NCI-H82 (cell line): ENCODE data around the gene RNF125.
"Not testable (repeated sequence)": the region's sequence is repeated elsewhere in the genome, so short reads cannot be mapped to it uniquely, and the experiment has no call there.

Source experiments
- DNase-seq: peaks from one replicate; lab custom pipeline; 2025; lab: John Stamatoyannopoulos, UW

Gene RNF125

DNA sequence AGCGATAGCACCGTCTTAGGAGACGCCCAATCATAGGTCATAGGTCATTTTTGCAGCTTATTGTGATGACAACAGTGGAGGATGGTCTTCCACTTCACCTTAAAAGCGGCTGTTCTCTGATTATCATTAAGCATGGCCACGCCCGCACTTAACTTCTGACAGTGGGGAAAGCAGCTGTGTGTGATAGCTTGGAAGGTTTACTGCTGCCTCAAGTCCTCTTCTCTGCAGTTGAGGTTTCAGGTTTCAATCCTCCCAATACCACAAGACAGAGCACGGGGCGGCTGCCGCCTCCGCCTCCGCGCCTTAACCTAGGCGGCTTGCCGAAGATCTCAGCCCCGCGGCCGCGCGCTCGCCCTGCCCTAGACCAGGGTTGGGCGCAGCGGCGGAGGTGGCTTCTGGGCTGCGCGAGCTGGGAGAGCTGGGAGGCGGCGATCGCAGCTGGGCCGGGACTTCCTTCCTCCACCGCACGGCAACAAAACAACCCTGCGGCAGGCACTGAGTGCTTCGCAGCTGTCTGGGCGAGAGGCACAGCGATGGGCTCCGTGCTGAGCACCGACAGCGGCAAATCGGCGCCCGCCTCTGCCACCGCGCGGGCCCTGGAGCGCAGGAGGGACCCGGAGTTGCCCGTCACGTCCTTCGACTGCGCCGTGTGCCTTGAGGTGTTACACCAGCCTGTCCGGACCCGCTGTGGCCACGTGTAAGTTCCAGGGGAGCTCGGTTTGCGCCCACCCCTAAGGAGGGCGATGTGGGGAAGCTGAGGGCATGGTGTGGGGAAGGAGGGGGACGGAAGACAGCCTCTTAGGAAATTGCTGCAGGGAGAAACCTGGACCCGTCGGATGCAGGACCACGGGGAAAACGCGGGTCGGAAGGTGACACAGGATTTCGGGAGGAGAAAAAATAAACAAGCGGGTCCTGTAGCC is at the start of gene RNF125:
RNF125 (plus strand) TSS at position 495 of the 920 bp plus-strand sequence; CDS start at position 534, 39 bp downstream.
- peak; percentile 88 for DNase-seq

DNA sequence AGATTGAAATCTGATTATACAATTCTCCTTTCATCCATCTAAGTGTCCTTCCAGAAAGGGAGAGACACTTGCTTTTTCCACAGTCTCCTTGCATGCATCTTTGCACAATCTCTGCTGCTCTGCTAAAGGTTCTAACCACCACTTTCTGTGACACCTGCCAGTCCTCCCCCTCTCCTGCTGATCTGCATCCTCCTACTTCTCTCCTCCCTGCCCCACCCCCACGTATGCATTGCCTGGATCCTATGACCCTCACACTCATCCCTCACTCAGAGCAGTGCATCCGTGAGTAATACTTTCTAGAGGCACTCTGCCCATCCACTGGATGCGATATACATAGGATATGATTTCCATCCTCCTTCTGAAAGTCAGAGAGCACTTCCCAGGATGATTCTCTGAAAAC is 48.0 kb upstream of the RNF125 start:
- DNase-seq, result no peak

DNA sequence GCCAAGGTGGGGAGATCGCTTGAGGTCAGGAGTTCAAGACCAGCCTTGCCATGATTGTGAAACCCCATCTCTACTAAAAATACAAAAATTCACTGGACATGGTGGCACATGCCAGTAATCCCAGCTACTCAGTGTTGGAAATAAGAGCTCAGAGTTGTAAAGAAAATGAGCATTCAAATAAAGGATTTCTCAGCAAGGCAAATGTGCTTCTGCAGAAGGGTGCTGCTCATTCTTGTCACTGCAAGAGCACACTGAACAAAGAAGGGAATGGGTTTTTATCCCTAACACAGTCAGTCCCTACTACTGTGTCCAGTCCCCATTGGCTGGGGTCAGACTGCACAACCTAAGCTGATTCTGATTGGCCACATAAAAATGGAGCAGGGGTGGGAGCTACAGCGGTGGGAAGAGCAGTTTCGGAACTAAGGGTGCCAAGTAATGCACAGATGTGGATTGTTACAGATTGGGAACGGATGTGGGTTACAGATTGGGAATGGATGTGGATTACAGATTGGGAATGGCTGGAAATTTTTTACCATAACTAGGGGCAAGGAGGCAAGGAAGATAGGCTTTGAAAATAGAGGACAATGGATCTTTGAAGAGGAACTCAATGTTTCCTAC is 44.6 kb upstream of the RNF125 start:
- DNase-seq, result no peak

DNA sequence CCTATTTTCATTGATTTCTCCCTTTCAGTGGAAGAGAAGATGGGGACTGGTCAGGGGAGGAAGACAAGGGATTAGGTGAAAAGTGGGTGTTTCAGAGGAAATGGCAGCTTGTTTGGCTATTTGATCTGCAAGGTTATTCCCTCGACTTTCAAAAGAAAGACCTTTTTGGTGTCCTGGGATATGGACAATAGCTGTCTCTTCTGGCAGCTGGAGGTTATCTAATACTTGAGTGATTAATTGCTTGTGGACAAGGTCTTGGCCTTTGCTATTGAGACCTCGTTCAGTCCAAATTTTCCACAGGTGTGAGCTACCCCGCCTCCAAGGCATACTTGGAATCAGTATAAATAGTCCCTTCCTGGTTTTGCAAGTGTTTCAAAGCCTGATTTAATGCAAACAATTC is 42.4 kb upstream of the RNF125 start:
- no peak for DNase-seq

DNA sequence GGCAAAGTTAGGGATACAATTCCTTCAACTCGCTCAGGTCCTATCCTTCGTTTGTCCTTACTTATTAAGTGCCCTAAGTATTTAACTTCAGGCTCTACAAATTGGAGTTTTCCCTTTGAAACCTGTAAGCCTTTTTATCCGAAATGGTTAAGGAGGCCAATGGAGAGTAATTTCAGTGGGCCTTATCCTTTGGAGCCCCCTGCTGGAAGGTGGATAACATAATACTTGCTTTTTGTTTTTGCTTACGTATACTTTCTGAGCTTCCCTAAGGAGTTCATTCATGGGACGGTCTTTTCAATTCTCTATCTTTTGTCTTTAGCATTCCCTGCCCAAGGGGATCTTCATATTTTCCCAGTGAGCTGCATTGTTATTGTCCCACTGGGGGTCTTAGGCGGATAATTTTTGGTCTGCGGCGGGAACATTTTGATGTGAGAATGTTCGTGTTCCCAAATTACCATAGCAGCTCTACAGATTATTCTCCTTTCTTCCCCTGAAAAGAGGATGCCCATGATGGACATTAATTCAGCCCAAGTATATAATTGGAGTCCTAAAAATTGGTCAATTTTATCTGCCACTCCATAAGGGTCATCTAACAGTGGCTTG is 41.3 kb upstream of the RNF125 start:
- DNase-seq, result peak; percentile 70

DNA sequence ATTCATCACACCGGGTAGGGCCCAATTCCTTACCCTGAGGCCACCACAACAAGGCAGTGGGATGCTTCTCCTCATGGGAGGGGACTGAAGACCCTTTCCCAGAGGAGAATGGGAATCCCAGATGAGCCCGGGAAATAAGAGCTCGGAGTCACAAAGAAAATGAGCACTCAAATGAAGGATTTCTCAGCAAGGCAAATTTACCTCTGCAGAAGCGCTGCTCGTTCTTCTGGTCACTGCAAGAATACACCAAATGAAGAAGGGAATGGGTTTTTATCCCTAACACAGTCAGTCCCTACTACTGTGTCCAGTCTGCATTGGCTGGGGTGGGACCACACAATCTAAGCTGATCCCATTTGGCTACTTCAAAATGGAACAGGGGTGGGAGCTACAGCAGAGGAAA is 40.0 kb upstream of the RNF125 start:
- no peak for DNase-seq

DNA sequence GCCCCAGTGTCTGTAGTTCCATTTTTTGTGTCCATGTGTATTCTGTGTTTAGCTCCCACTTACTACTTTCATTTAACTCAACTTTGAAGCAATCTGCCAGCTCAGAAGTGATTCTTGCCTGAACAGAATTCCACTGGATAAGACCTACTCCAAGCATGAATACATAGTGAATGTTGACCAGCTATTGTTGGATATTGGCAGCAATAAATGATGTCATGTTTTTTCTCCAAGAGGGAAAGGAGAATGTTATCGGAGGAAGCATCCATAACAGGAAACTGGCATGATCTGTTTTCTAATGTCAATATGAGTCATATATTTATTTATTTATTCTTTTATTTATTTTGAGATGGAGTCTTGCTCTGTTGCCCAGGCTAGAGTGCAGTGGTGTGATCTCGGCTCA is 38.9 kb upstream of the RNF125 start:
- no peak for DNase-seq

DNA sequence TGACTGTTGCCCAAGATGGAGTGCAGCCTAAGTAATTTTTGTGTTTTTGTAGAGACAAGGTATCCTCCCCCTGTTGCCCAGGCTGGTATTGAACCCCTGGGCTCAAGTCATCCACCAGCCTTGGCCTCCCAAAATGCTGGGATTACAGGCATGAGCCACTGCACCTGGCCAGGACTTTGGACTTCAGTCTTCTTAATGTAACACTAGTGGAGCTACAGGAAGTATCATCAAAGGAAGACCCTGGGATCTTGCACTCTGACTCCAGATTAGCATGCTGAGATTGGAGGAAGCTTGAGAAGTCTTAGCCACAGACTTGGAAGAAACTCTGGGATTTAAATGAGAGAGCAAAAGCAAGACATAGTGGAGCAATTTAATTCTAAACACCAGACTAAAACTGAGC is 37.8 kb upstream of the RNF125 start:
- no peak for DNase-seq

DNA sequence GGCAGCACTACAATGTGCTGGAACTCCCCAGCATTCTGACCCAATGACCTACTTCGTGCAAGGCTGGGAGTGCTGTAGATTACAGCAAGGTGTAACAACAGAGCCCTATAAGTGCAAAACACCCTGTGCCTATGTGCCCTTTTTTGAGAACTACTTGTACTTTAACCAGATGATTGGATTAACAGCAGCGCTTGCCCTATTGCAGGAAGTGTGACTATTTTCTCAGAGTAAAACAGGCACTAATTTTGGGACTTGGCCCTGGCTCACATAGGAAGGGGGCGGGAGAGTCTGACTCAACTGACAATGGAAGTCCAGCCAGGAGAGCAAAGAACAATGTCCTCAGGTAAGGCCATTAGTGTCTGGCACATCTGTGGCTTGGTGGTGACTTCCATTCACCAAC is 35.6 kb upstream of the RNF125 start:
- DNase-seq, result no peak

DNA sequence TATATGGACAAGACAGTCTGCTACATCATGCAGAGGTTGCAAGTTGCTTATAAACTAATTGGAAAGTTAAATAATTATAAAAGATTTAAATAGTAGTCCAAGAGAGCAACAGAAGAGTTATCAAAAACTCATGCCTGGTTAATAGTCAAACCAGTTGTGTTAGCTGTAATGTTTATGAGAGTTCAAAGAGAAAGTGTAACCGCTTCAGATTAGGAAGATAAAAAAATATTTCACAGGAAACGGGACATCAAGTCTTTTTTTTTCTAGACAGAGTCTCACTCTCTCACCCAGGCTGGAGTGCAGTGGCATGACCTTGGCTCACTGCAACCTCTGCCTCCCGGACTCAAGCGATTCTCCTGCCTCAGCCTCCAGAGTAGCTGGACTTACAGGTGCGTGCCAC is 34.6 kb upstream of the RNF125 start:
- no peak for DNase-seq

DNA sequence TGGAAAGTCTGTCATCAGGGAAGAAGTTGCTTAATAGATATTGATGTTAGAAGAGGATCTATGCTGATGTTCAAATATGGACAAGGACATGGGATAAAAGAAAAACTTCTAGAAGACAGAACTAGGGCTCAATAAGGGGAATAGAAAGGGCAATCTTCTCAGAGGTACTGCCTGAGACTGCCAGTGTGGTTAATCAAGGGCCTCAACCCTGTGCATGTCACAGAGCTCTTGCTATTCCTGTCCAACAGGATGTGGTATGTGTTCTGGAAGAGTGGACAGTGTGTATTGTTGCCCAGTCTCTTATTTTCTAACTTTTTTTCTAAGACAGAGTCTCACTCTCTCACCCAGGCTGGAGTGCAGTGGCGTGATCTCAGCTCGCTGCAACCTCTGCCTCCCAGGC is 27.8 kb upstream of the RNF125 start:
- DNase-seq, result no peak

DNA sequence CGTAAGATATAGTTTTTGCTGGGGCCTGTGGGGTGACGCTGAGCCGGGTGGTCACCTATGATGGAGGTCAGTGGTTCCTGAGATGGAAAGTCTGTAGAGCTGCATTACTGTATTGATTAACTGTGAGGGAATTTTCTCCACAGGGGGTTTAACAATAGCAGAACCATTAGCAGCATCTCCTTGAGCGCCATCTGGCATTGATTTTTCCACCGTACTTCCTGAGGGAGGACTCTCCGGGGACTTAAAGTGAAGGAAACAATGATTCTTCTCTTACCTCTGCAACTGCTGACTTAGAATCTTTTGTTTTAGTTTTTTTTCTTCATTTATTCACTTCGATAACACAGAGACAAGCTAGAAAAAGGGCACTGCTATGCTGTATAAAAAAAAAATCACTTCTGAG is 22.6 kb upstream of the RNF125 start:
- DNase-seq, result peak; percentile 8

DNA sequence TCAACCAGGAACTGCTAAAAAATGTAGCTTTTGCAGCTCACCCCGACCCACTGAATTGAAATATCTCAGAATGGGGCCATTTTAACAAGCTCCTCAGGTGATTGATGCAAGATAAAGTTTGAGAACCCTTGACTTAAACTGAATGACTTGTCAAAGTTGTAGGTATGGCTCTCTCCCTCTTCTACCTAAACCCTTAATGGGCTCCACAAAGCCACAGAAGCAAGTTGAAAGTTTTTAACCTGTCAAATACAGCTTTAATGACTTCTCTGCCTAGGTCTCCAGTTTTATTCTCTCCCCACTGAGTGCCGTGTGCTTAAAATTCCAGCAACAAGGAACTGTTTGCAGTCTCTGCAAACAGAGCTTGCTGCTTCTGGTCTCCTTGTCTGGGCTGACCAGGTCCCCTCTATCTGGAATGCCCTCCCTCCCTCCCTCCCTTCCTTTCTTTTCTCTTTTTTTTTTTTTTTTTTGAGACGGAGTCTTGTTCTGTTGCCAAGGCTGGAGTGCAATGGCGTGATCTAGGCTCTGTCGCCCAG is 19.7 kb upstream of the RNF125 start:
- DNase-seq, result no peak

DNA sequence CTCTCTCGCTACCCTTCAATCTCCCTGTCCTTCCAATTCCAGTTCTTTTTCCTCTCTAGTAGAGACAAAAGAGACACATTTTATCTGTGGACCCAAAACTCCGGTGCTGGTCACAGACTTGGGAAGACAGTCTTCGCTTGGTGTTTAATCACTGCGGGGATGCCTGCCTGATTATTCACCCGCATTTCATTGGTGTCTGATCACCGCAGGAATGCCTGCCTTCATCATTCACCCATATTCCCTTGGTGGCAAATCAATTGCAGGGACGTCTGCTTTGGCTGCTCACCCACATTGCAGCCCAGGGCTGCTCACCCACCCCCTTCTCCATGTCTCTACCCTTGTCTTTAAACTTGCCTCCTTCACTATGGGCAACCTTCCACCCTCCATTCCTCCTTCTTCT is 17.5 kb upstream of the RNF125 start:
- DNase-seq, result not testable (repeated sequence)

DNA sequence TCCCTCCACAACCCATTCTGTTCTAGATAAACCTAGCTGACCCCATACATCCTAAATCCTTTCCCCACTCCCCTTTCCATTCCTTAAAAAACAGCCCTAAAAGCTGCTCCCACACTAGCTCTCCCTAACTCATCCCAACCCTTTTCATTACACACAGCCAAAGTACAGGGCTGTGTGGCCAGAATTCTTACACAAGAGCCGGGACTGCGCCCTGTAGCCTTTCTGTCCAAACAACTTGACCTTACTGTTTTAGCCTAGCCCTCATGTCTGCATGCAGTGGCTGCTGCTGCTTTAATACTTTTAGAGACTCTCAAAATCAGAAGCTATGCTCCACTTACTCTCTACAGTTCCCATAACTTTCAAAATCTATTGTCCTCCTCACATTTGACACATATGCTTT is 14.8 kb upstream of the RNF125 start:
- not testable (repeated sequence) for DNase-seq

DNA sequence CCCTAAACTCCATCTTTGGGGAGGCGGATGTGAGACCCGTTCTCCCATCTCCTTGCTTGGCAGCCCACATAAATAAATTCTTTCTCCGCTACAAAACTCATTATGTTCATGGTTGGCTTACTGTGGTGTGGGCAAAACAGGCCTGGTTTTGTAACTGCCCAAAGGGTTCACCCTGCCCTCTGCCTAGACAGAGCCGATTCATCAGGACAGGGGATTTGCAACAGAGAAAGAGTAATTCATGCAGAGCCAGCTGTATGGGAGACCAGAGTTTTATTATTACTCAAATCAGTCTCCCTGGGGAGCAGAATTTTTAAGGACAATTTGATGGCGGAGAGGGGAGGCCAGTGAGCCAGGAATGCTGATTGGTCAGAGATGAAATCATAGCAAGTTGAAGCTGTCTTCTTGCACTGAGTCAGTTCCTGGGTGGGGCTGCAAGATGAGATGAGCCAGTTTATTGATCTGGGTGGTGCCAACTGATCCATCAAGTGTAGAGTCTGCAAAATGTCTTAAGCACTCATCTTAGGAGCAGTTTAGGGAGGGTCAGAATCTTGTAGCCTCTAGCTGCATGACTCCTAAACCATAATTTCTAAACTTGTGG is 8.4 kb upstream of the RNF125 start:
- DNase-seq, result no peak

DNA sequence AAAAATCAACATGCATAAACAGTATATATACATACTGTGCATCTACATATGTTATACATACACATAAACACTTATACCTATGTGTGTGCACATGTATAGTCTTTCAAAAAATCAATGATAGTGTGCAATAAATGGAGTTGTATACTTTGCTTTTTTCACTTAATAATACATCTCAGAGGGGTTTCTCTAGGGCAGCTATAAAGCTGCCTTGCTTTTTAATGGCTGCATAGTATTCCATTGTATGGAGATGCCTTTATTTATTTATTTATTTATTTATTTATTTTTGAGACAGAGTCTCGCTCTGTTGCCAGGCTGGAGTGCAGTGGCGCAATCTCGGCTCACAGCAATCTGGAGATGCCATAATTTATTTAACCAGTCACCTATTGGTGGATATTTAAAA is 7.4 kb upstream of the RNF125 start:
- DNase-seq, result no peak

DNA sequence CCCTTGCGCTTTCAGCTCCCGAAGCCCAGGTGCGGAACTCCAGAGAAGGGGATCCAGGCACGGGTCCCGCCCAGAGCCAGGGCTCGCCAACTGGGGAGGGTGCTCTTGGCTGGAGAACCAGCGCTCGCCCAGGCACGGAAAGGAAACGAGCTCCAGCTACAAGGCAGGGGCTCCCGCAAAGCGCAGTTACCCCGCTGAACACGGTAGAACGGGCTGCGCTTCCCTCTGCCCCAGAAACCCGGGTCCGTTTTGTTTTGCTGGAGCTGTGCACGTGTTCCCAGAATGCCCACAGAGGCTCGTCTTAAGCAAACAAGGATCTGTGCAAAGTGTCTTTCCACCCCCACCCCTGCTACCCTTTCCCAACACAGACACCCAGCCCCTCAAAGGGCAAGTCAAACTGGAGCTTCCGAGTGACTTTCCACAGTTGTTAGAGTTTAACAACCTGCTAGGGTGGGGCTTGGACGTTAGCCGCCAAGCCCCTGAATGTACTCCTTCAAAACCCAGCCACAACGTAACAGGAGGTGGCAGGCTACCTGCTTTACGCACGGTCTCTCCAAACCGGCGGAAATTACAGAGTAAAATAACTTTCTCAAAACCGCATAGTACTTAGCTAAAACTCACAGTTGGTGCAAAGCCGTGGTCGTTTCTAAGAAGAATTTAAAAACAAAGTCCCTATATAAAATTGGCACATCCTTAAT is 775 bp downstream of the RNF125 start:
- DNase-seq, result peak; percentile 58

DNA sequence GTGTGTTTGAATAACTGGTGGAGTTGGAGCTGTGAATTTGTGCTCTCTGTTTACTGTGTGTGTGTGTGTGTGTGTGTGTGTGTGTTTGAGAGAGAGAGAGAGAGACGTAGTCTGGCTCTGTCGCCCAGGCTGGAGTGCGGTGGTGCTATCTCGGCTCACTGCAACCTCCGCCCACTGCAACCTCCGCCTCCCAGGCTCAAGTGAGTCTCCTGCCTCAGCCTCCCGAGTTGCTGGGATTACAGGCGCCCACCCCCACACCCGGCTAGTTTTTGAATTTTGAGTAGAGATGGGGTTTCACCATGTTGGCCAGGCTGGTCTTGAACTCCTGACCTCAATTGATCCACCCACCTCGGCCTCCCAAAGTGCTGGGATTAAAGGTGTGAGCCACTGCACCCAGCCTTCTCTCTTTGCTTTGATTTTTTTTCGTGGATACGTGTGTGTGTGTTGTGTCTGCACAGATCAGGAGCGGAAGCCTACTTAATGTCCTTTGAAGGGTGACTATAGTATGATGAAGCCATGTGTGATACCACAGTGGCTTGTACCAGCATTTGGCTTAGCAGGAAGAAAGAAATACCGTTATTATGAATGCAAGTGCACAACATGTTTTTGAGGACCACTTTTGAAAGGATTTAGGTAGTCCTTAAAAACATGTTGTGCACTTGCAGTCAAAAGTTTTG is 1.5 kb downstream of the RNF125 start:
- DNase-seq, result peak; percentile 22

DNA sequence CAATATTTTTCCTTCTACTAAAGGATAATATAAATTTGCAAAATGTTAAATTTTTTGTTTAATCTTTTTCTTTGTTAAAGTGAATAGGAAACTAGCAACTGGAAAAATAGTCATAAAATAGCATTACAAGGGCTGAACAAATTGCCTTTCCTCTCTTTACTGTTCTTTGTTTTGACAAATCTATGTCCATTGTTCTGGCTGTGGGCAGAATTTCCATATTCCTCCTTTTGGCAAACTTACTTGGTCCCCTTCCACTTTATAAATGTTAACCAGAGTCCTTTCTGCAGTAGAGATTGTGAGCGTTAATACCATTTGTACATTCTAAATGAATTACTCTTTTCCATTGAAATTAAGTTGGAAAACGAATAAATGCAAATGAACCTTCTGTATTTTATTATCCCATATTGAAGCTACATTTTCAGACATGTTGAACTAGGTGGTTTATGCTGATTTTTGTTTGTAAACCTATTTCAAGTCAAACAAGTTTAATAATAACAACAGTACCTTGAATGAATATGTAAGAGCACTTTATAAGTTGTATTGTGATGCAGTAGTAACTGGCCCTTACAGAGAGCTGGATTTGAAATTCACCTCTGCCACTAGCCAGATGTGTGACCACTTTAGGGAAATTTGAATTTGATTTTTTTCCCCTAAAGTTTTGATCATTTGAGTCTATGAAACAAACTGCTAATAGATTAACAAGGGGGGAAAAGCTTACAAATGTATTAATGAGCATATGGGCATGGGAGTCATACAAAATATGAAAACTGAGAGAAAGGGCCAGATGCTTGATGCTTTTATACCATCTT is 3.3 kb downstream of the RNF125 start:
- no peak for DNase-seq
